OCI-LY1 (cell line): ENCODE data around the gene PDE5A.

Source experiments
- H2AFZ ChIP-seq: fragments of 200-600 bp; sonication (generic), shearing (Covaris generic); 2 replicates; pipeline ENCODE4 v1.6.0; 2014; ENCODE audit warnings: antibody characterized with exemption, mild to moderate bottlenecking, low read length
- H3F3A ChIP-seq: fragments of 200-600 bp; sonication (generic), shearing (Covaris generic); 2 replicates; pipeline ENCODE4 v1.6.0; 2014; ENCODE audit warnings: mild to moderate bottlenecking, antibody characterized with exemption, low read length, moderate library complexity; ENCODE audit not compliant: insufficient read depth
- H3K27ac ChIP-seq: fragments of 200-600 bp; sonication (generic); 2 replicates; pipeline ENCODE4 v1.5.1; 2014; ENCODE audit warnings: low read length, mixed run types, mild to moderate bottlenecking, low read depth; ENCODE audit not compliant: poor library complexity, severe bottlenecking
- H3K27me3 ChIP-seq: fragments of 200-600 bp; sonication (generic); 2 replicates; pipeline ENCODE4 v1.6.0; 2014; ENCODE audit warnings: antibody characterized with exemption, mild to moderate bottlenecking, low read length, moderate library complexity; ENCODE audit not compliant: insufficient read depth
- H3K36me3 ChIP-seq: fragments of 200-600 bp; sonication (generic); 2 replicates; pipeline ENCODE4 v1.6.1; 2014; ENCODE audit warnings: mild to moderate bottlenecking, antibody characterized with exemption, low read length, moderate library complexity, mixed read lengths; ENCODE audit not compliant: insufficient read depth
- H3K4me1 ChIP-seq: fragments of 200-600 bp; sonication (generic); 2 replicates; pipeline ENCODE4 v1.5.1; 2014; ENCODE audit warnings: mild to moderate bottlenecking, low read length, moderate library complexity; ENCODE audit not compliant: insufficient read depth, severe bottlenecking
- H3K4me2 ChIP-seq: fragments of 200-600 bp; sonication (generic), shearing (Covaris generic); 2 replicates; pipeline ENCODE4 v1.6.1; 2014; ENCODE audit warnings: low read length
- H3K4me3 ChIP-seq: fragments of 200-600 bp; sonication (generic); 2 replicates; pipeline ENCODE4 v1.5.1; 2014; ENCODE audit warnings: low read length, low read depth, mild to moderate bottlenecking, mixed read lengths; ENCODE audit not compliant: poor library complexity, severe bottlenecking
- H3K79me2 ChIP-seq: fragments of 200-600 bp; shearing (Covaris generic); 2 replicates; pipeline ENCODE4 v1.6.1; 2016; ENCODE audit warnings: mixed run types, low read length, mixed read lengths; ENCODE audit not compliant: insufficient read depth
- H3K9ac ChIP-seq: fragments of 200-600 bp; sonication (generic), shearing (Covaris generic); 2 replicates; pipeline ENCODE4 v1.6.1; 2014; ENCODE audit warnings: mild to moderate bottlenecking, low read length, mixed read lengths
- H3K9me2 ChIP-seq: fragments of 200-600 bp; sonication (generic), shearing (Covaris generic); 2 replicates; pipeline ENCODE4 v1.6.1; 2014; ENCODE audit warnings: low read depth, mild to moderate bottlenecking, low read length, mixed read lengths
- H3K9me3 ChIP-seq: fragments of 200-600 bp; shearing (Covaris generic); 2 replicates; pipeline ENCODE4 v1.6.1; 2014; ENCODE audit warnings: low read length, mixed read lengths
- H4K20me1 ChIP-seq: fragments of 200-600 bp; sonication (generic), shearing (Covaris generic); 2 replicates; pipeline ENCODE4 v1.6.0; 2016; ENCODE audit warnings: mild to moderate bottlenecking, low read length; ENCODE audit not compliant: insufficient read depth
- CTCF ChIP-seq: fragments of 200-600 bp; sonication (generic), shearing (Covaris generic); IDR thresholded peaks from 2 replicates; pipeline ENCODE4 v1.5.1; 2017; ENCODE audit warnings: mild to moderate bottlenecking, antibody characterized with exemption, low read length, moderate library complexity, mixed read lengths
- EZH2 ChIP-seq: fragments of 200-600 bp; sonication (generic), shearing (Covaris generic); IDR thresholded peaks from 2 replicates; pipeline ENCODE4 v1.8.0; 2017; ENCODE audit warnings: borderline replicate concordance, mixed run types, mild to moderate bottlenecking, antibody characterized with exemption, low read length, moderate library complexity, mixed read lengths

Gene PDE5A

DNA sequence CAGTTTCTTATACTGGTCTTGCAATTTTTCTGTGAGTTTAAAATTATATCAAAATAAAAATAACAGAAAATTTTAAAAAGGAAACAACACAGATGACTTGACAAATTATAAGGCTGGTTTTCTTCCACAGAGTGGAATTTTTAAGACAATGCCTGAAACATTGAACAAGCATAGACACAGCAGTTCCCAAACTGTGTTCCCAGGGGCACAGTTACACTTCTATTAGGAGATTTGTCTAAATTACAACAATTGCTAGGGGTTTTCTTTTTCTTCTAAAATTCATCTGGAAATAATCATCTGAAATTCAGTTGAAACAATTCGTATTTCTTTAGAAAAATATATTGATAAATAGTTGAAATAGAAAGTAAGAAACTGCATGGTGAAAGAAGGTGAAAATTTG lies 26.2 kb downstream of the PDE5A start:
- Histone ChIP-seq H3K4me1 (no peaks in the 10 kb centered on the region), H3K79me2 (no peaks in the 10 kb centered on the region), H4K20me1 (no peaks in the 10 kb centered on the region), H3K9me3 (0 out of 2 replicates have a peak, but pooled peaks cover 4% of the 10 kb centered on the region), H3K4me3 (no peak overlapping the region), H3K4me2 (no peak overlapping the region), H3K27me3 (no peaks in the 10 kb centered on the region), H3K9me2 (no peaks in the 10 kb centered on the region), H3K9ac (no peak overlapping the region), H3K36me3 (no peaks in the 10 kb centered on the region), H3K27ac (no peak overlapping the region), H2AFZ (no peak overlapping the region), H3F3A (no peaks in the 10 kb centered on the region)
- no peak for TF ChIP-seq EZH2
- TF ChIP-seq CTCF = no peak

- Histone ChIP-seq H2AFZ (no peak overlapping the region), H3K9me2 (no peaks in the 10 kb centered on the region), H3K4me3 (no peak overlapping the region), H3K4me2 (no peak overlapping the region), H3K27ac (no peak overlapping the region), H3K9ac (no peak overlapping the region), H3K36me3 (no peaks in the 10 kb centered on the region), H3K4me1 (no peaks in the 10 kb centered on the region), H3K79me2 (no peaks in the 10 kb centered on the region), H3K27me3 (no peaks in the 10 kb centered on the region), H3F3A (no peaks in the 10 kb centered on the region), H4K20me1 (no peaks in the 10 kb centered on the region), H3K9me3 (0 out of 2 replicates have a peak, but pooled peaks cover 4% of the 10 kb centered on the region)
- TF ChIP-seq EZH2 (no peak), CTCF (no peak)
Observed at GRCh38 chr4:119598521-119598920, 30.1 kb downstream of the PDE5A start.

- H4K20me1 ChIP-seq = no peaks in the 10 kb centered on the region
- no peaks in the 10 kb centered on the region for H3F3A ChIP-seq
- H3K36me3 ChIP-seq = no peaks in the 10 kb centered on the region
- no peaks in the 10 kb centered on the region for H3K9me2 ChIP-seq
- TF ChIP-seq CTCF (no peak), EZH2 (no peak)
- no peak overlapping the region for H3K27ac ChIP-seq
- H3K9me3 ChIP-seq = 0 out of 2 replicates have a peak, but pooled peaks cover 4% of the 10 kb centered on the region
- H3K4me2 ChIP-seq = no peak overlapping the region
- H3K9ac ChIP-seq = no peak overlapping the region
- no peaks in the 10 kb centered on the region for H3K4me1 ChIP-seq
- H2AFZ ChIP-seq = no peak overlapping the region
- no peak overlapping the region for H3K4me3 ChIP-seq
- H3K27me3 ChIP-seq = no peaks in the 10 kb centered on the region
- no peaks in the 10 kb centered on the region for H3K79me2 ChIP-seq
Observed at GRCh38 chr4:119597377-119597776, 31.2 kb downstream of the PDE5A start.
